SK-N-SH (cell line): Measurements from ENCODE around the gene CBLIF.

Experiments
- CTCF ChIP-seq: fragments of 200-600 bp; sonication (generic); IDR thresholded peaks from 2 replicates; pipeline ENCODE4 v1.6.1; 2017; ENCODE audit warnings: antibody characterized with exemption, mild to moderate bottlenecking, moderate library complexity
- EP300 ChIP-seq, 2 experiments: IDR thresholded peaks; 2 replicates each; pipeline versions ENCODE4 v1.4.0 to v1.6.1; 2012; ENCODE audit warnings: borderline replicate concordance in 1 of 2, low read depth in 1 of 2, low read length in 1 of 2
- EZH2phosphoT487 ChIP-seq: fragments of 200-600 bp; sonication (generic); IDR thresholded peaks from 2 replicates; pipeline ENCODE4 v1.6.1; 2017; ENCODE audit warnings: low read depth, mixed run types, mild to moderate bottlenecking, antibody characterized with exemption, moderate library complexity, borderline replicate concordance
- FOSL2 ChIP-seq: IDR thresholded peaks from 2 replicates; pipeline ENCODE4 v1.4.0; 2012; ENCODE audit warnings: low read depth, mild to moderate bottlenecking, moderate library complexity, borderline replicate concordance
- GABPA ChIP-seq: IDR thresholded peaks from 2 replicates; pipeline ENCODE4 v1.4.0; 2012; ENCODE audit warnings: low read depth, mild to moderate bottlenecking
- IRF3 ChIP-seq: fragments of 150-350 bp; IDR thresholded peaks from 2 replicates; pipeline ENCODE4 v1.6.1; 2016; ENCODE audit warnings: mild to moderate bottlenecking, low read depth, low read length
- RAD21 ChIP-seq: IDR thresholded peaks from 2 replicates; pipeline ENCODE4 v1.6.1; 2012; ENCODE audit warnings: mild to moderate bottlenecking, low read length
- RFX5 ChIP-seq: IDR thresholded peaks from 2 replicates; pipeline ENCODE4 v1.6.1; 2012; ENCODE audit warnings: mild to moderate bottlenecking, improper control_type of control experiment, low read length
- TAF1 ChIP-seq: IDR thresholded peaks from 2 replicates; pipeline ENCODE4 v1.6.1; 2012; ENCODE audit warnings: low read depth, mild to moderate bottlenecking, low read length, moderate library complexity, borderline replicate concordance
- USF2 ChIP-seq: fragments of 150-350 bp; IDR thresholded peaks from 2 replicates; pipeline ENCODE4 v1.6.1; 2017; ENCODE audit warnings: antibody characterized with exemption, low read length, low read depth, borderline replicate concordance

- TF ChIP-seq FOSL2 (no peak), EP300 (IDR thresholded peaks at IDR 0.05; ENCODE audit: borderline replicate concordance in 1 of 2, low read depth in 1 of 2, low read length in 1 of 2) (no peak), CTCF (no peak), USF2 (no peak), GABPA (no peak), RAD21 (no peak), RFX5 (no peak), TAF1 (no peak), EZH2phosphoT487 (no peak), IRF3 (no peak)
These were observed 50.9 kb downstream of the CBLIF start for GRCh38 chr11:59794417-59794816.
